NCI-H146 (cell line): ENCODE data around the gene SYT17.

Experiments used
- DNase-seq: peaks from one replicate; lab custom pipeline; 2025; lab: John Stamatoyannopoulos, UW

SYT17 gene

GRCh38 chr16:19304750-19305149, 136.7 kb downstream of the SYT17 start:
- no peak for DNase-seq

GRCh38 chr16:19305443-19305842, 137.4 kb downstream of the SYT17 start:
- no peak for DNase-seq

- no peak for DNase-seq
Observed at GRCh38 chr16:19307587-19308241, 139.7 kb downstream of the SYT17 start.

GRCh38 chr16:19308392-19308791, 140.4 kb downstream of the SYT17 start:
- DNase-seq: no peak

GRCh38 chr16:19309178-19309577, 141.1 kb downstream of the SYT17 start:
- DNase-seq: no peak

GRCh38 chr16:19314718-19315425, 146.8 kb downstream of the SYT17 start:
- no peak for DNase-seq

- no peak for DNase-seq
Observed at GRCh38 chr16:19315889-19316433, 147.9 kb downstream of the SYT17 start.

GRCh38 chr16:19316846-19317245, 148.8 kb downstream of the SYT17 start:
- no peak for DNase-seq
